Pancreas (tissue), 10 donors: ENCODE data around the gene FAM53B. TPM values are rescaled to one million over a fixed set of nuclear protein-coding genes. Genes with fewer than 3 reads are reported as not detected.

ENCODE experiments used
- ATAC-seq, 4 donors: fragments of 200-7000 bp; cut with Tn5 transposase; one replicate each; pipeline versions ENCODE4 v1.8.0 to v1.9.1; 2020; ENCODE audit warnings: mild to moderate bottlenecking in 4 of 4, moderate library complexity in 4 of 4
- DNase-seq, 6 donors: peaks; one replicate each; pipeline ENCODE4 v3.0.0-alpha.2; 2020
- FAIRE-seq: peaks from 2 replicates; lab custom pipeline; 2012; peaks lifted over from hg19 to GRCh38; lab: Jason Lieb, UNC
- H3K27ac ChIP-seq, 4 donors: fragments of 200-600 bp; sonication (generic); 1 replicate in 3 of 4; 2 replicates in 1 of 4; pipeline versions ENCODE4 v1.5.0 to v1.8.0; 2020
- H3K27me3 ChIP-seq, 4 donors: fragments of 200-600 bp; one replicate each; pipeline ENCODE4 v1.8.0; 2021
- H3K36me3 ChIP-seq, 3 donors: fragments of 200-600 bp; sonication (generic) in 1 of 3; one replicate each; pipeline versions ENCODE4 v1.5.0 to v1.8.0; 2020 to 2021
- H3K4me1 ChIP-seq, 3 donors: fragments of 200-600 bp; one replicate each; pipeline ENCODE4 v1.8.0; 2021
- H3K4me3 ChIP-seq, 4 donors: fragments of 200-600 bp; sonication (generic) in 2 of 4; one replicate each; pipeline versions ENCODE4 v1.5.0 to v1.8.0; 2020 to 2021
- H3K9me3 ChIP-seq, 4 donors: fragments of 200-600 bp; one replicate each; pipeline ENCODE4 v1.8.0; 2021
- WGBS, 2 donors: extraction: QIAGEN DNeasy Blood & Tissue Kit; methylation state at CpG; one replicate each; pipeline ENCODE4 v1.1.7; 2013; 5-methylcytosine and 5-hydroxymethylcytosine counted together
- intact Hi-C, 3 donors: fragments of 100-400 bp; cut with DNase I; formaldehyde crosslinking; loops; one replicate each; pipeline versions ENCODE4 v1.11.1 to v1.14.2; 2022
- polyA plus RNA-seq, 2 donors: library from polyadenylated mRNA; stranded (reverse); fragments of 200-250 nt; gene quantifications; one replicate each; pipeline ENCODE4 v1.2.3, GENCODE V29; 2013
- total RNA-seq, 6 donors: library from RNA; stranded (reverse); fragmentation: NEBNext Ultra II Directional in 4 of 6; extraction: Animal tissue kit (Norgen Biotek cat#: 25700) in 4 of 6; gene quantifications; one replicate each; pipeline versions ENCODE4 v1.2.1 to v1.2.4, GENCODE V29; 2021 to 2023
- TF ChIP-seq, protein P1 (sequence below), 4 donors: fragments of 200-600 bp; sonication (generic) in 3 of 4; IDR thresholded peaks; one replicate each; pipeline versions ENCODE4 v1.5.0 to v1.8.0; 2021; ENCODE audit warnings: antibody characterized with exemption in 4 of 4
- donor health status: healthy with polysubstance abuse.
- donor health status: DM: no; HTN: no; CAD: no; lungs with moderate emphysema.
- donor health status: DM: no; HTN: no; CAD: no.
- donor health status: control.
- donor health status: control.
- donor health status: Bipolar disorder and iron deficiency.
- donor health status: DM: yes; HTN: yes; CAD: no.
- donor health status: DM: no; HTN: no; CAD: no.
- donor health status: DM: no; HTN: no; CAD: no.
- donor health status: DM: yes; HTN: yes; CAD: no.

Gene FAM53B
- total and polyA plus RNA-seq, 8 donors = 5.3 to 16.4 (median 8.5) TPM

DNA sequence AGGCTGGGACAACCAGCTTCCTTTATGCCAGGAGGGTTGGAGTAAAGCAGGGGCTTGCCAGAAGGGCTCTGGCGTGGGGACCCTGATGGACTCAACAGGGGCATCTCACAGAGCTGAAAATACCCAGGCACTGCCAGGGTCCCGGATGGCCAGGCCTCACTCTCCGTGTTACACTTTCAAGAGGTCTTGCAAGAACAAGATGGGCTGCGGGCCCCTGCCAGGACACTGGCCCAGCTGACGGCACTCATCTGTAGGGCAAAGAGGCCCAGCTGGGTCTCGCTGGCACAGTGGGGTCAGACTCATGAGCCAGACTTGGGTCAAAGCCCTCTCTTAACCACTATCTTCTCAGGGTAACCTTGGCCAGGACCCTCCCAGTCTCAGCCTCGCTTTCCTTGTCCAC is 90.9 kb downstream of the FAM53B start:
- no peak overlapping the region for H3K27ac ChIP-seq
- intact Hi-C loops = no loop called here
- H3K27me3 ChIP-seq = no peaks in the 10 kb centered on the region
- H3K9me3 ChIP-seq = no peaks in the 10 kb centered on the region
- TF ChIP-seq, protein P1, sequence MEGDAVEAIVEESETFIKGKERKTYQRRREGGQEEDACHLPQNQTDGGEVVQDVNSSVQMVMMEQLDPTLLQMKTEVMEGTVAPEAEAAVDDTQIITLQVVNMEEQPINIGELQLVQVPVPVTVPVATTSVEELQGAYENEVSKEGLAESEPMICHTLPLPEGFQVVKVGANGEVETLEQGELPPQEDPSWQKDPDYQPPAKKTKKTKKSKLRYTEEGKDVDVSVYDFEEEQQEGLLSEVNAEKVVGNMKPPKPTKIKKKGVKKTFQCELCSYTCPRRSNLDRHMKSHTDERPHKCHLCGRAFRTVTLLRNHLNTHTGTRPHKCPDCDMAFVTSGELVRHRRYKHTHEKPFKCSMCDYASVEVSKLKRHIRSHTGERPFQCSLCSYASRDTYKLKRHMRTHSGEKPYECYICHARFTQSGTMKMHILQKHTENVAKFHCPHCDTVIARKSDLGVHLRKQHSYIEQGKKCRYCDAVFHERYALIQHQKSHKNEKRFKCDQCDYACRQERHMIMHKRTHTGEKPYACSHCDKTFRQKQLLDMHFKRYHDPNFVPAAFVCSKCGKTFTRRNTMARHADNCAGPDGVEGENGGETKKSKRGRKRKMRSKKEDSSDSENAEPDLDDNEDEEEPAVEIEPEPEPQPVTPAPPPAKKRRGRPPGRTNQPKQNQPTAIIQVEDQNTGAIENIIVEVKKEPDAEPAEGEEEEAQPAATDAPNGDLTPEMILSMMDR (IDR thresholded peaks at IDR 0.05) = no peak
- DNase-seq (peak in 1 of 6 donors; percentile 49), FAIRE-seq (no peak), ATAC-seq (no peak)
- no peak overlapping the region for H3K4me3 ChIP-seq
- peaks cover 0 to 9% (median 0%) of the 10 kb centered on the region in 3 donors for H3K4me1 ChIP-seq
- no peaks in the 10 kb centered on the region for H3K36me3 ChIP-seq
- WGBS, 2 donors = 81 to 82% methylated on average over 7 of the region's 7 CpGs

- ATAC-seq (no peak), FAIRE-seq (no peak), DNase-seq (peak in 1 of 6 donors; percentile 17)
- Histone ChIP-seq H3K4me3 (no peak overlapping the region), H3K27ac (no peak overlapping the region), H3K27me3 (no peaks in the 10 kb centered on the region), H3K4me1 (peaks cover 0 to 12% (median 0%) of the 10 kb centered on the region in 3 donors), H3K36me3 (no peaks in the 10 kb centered on the region), H3K9me3 (no peaks in the 10 kb centered on the region)
- WGBS, 2 donors = 85 to 86% methylated on average over 8 of the region's 8 CpGs
- intact Hi-C loops = no loop called here
- TF ChIP-seq, protein P1 (IDR thresholded peaks at IDR 0.05) = no peak
These were observed 91.5 kb downstream of the FAM53B start for GRCh38 chr10:124652701-124653100.

- FAIRE-seq (no peak), ATAC-seq (no peak), DNase-seq (peak in 1 of 6 donors; percentile 33)
- H3K4me3 ChIP-seq = no peak overlapping the region
- H3K9me3 ChIP-seq = no peaks in the 10 kb centered on the region
- TF ChIP-seq, protein P1 (IDR thresholded peaks at IDR 0.05) = no peak
- H3K4me1 ChIP-seq = peaks cover 0 to 12% (median 0%) of the 10 kb centered on the region in 3 donors
- no peaks in the 10 kb centered on the region for H3K36me3 ChIP-seq
- intact Hi-C loops = no loop called here
- H3K27ac ChIP-seq = no peak overlapping the region
- H3K27me3 ChIP-seq = no peaks in the 10 kb centered on the region
- 94 to 95% methylated on average over 5 of the region's 5 CpGs for whole genome bisulfite sequencing, 2 donors
These were observed 92.0 kb downstream of the FAM53B start for GRCh38 chr10:124652200-124652599.

DNA sequence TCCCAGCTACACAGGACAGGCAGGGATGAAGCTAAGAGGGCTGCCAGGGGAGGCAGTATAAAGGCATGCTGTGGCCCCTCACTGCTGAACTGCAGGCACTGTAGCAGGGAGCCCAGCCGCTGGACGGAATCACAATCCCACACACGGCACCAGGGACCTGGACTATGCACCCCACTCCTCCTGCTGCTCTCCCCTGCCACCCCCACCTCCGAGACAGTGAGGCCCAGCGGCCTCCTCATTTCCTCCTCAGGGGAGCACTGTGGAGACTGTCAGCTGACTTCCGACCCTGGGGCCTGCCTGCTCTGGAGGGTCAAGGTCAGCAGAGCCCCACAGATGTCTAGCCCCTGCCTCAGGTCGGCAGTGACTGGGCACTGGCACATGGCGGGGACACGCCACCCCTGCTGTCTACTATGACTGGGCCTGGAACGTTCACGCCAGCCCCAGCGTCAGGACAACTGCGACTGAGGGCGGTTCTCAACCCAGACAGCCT is 92.7 kb downstream of the FAM53B start:
- Histone ChIP-seq H3K9me3 (no peaks in the 10 kb centered on the region), H3K27ac (no peak overlapping the region), H3K4me3 (no peak overlapping the region), H3K36me3 (no peaks in the 10 kb centered on the region), H3K4me1 (peaks cover 0 to 12% (median 0%) of the 10 kb centered on the region in 3 donors), H3K27me3 (no peaks in the 10 kb centered on the region)
- 89 to 91% methylated on average over 14 of the region's 14 CpGs for WGBS, 2 donors
- DNase-seq = peak in 1 of 6 donors; percentile 41
- TF ChIP-seq, protein P1 (IDR thresholded peaks at IDR 0.05) = no peak
- no peak for FAIRE-seq
- ATAC-seq = no peak
- intact Hi-C loops = no loop called here

- peak in 1 of 6 donors; percentile 20 for DNase-seq
- no peaks in the 10 kb centered on the region for H3K36me3 ChIP-seq
- FAIRE-seq = no peak
- no peak overlapping the region for H3K27ac ChIP-seq
- WGBS, 2 donors = 93 to 95% methylated on average over 13 of the region's 13 CpGs
- H3K9me3 ChIP-seq = no peaks in the 10 kb centered on the region
- H3K27me3 ChIP-seq = no peaks in the 10 kb centered on the region
- TF ChIP-seq, protein P1 (IDR thresholded peaks at IDR 0.05) = no peak
- no peak for ATAC-seq
- intact Hi-C loops = no loop called here
- no peak overlapping the region for H3K4me3 ChIP-seq
- peaks cover 0 to 12% (median 0%) of the 10 kb centered on the region in 3 donors for H3K4me1 ChIP-seq
These were observed 93.3 kb downstream of the FAM53B start for GRCh38 chr10:124650820-124651401.
